ENCODE data around the gene ELL. TPM values are rescaled to one million over a fixed set of nuclear protein-coding genes. Genes with fewer than 3 reads are reported as not detected.

Gene ELL
- total RNA-seq, 4 donors from 2014 or later, result 5.9 to 12.8 (median 9.9) TPM

- no peaks in the 10 kb centered on the region for H3K9me3 ChIP-seq
- no peak overlapping the region for H3K4me3 ChIP-seq
- no peaks in the 10 kb centered on the region for H3K27me3 ChIP-seq
- 77 to 89% methylated on average over 6 to 7 of the region's 17 CpGs for WGBS, 2 donors
- peaks cover 35 to 98% (median 57%) of the 10 kb centered on the region in 3 donors for H3K4me1 ChIP-seq
- H3K36me3 ChIP-seq, result peaks cover 0 to 6% (median 0%) of the 10 kb centered on the region in 3 donors
- TF ChIP-seq POLR2A (IDR thresholded peaks at IDR 0.05) (no peak), CTCF (IDR thresholded peaks at IDR 0.05) (no peak)
- peak overlapping the region in 3 of 4 donors; percentile 52 to 81 (median 67) for H3K27ac ChIP-seq
- intact Hi-C loops (cut with DNase I), result no loop called here
- no peak for DNase-seq
Measured at GRCh38 chr19:18424890-18425514, 96.9 kb downstream of the ELL start.

- no peaks in the 10 kb centered on the region for H3K9me3 ChIP-seq
- no peak overlapping the region for H3K4me3 ChIP-seq
- peaks cover 33 to 95% (median 51%) of the 10 kb centered on the region in 3 donors for H3K4me1 ChIP-seq
- peaks cover 0 to 6% (median 0%) of the 10 kb centered on the region in 3 donors for H3K36me3 ChIP-seq
- no peak for DNase-seq
- intact Hi-C loops (cut with DNase I), result no loop called here
- WGBS, 2 donors, result 70 to 74% methylated on average over 10 to 14 of the region's 22 CpGs
- peak overlapping the region in 2 of 4 donors; percentile 67 to 81 for H3K27ac ChIP-seq
- no peak for TF ChIP-seq POLR2A (IDR thresholded peaks at IDR 0.05)
- no peak for TF ChIP-seq CTCF (IDR thresholded peaks at IDR 0.05)
- H3K27me3 ChIP-seq, result no peaks in the 10 kb centered on the region
Measured at GRCh38 chr19:18424122-18424889, 97.6 kb downstream of the ELL start.

- TF ChIP-seq CTCF (IDR thresholded peaks at IDR 0.05) (no peak), POLR2A (IDR thresholded peaks at IDR 0.05) (no peak)
- Histone ChIP-seq H3K36me3 (peaks cover 0 to 6% (median 0%) of the 10 kb centered on the region in 3 donors), H3K4me1 (peaks cover 36 to 93% (median 48%) of the 10 kb centered on the region in 3 donors), H3K27me3 (no peaks in the 10 kb centered on the region), H3K9me3 (no peaks in the 10 kb centered on the region), H3K4me3 (no peak overlapping the region), H3K27ac (peak overlapping the region in 2 of 4 donors; percentile 67 to 81)
- intact Hi-C loops (cut with DNase I), result no loop called here
- 69 to 74% methylated on average over 6 to 12 of the region's 21 CpGs for WGBS, 2 donors
- no peak for DNase-seq
Measured at GRCh38 chr19:18423258-18424020, 98.4 kb downstream of the ELL start.

- H3K9me3 ChIP-seq, result no peaks in the 10 kb centered on the region
- WGBS, 2 donors, result 41 to 100% methylated on average over 2 to 5 of the region's 14 CpGs
- H3K27me3 ChIP-seq, result peaks cover 0 to 8% (median 0%) of the 10 kb centered on the region in 4 donors
- intact Hi-C loops (cut with DNase I), result no loop called here
- peak overlapping the region in 2 of 4 donors; percentile 67 to 81 for H3K27ac ChIP-seq
- H3K4me1 ChIP-seq, result peaks cover 44 to 95% (median 56%) of the 10 kb centered on the region in 3 donors
- no peaks in the 10 kb centered on the region for H3K36me3 ChIP-seq
- no peak for TF ChIP-seq CTCF (IDR thresholded peaks at IDR 0.05)
- no peak for DNase-seq
- H3K4me3 ChIP-seq, result no peak overlapping the region
Measured at GRCh38 chr19:18422530-18423191, 99.2 kb downstream of the ELL start.

Measured in esophagus squamous epithelium (tissue), 5 donors.